Left ventricle myocardium inferior (tissue), 1 donor: ENCODE results near the gene DHX15. TPM values are rescaled to one million over a fixed set of nuclear protein-coding genes. Genes with fewer than 3 reads are reported as not detected.

Source experiments
- DNase-seq: peaks from one replicate; pipeline ENCODE4 v3.0.0-alpha.2; 2020
- H3K27ac ChIP-seq: fragments of 200-600 bp; replicated peaks from 2 replicates; pipeline ENCODE4 v1.8.0; 2021
- H3K27me3 ChIP-seq: fragments of 200-600 bp; 2 replicates; pipeline ENCODE4 v1.8.0; 2021; ENCODE audit warnings: low read depth
- H3K36me3 ChIP-seq: fragments of 200-600 bp; 2 replicates; pipeline ENCODE4 v1.8.0; 2021
- H3K4me1 ChIP-seq: fragments of 200-600 bp; 2 replicates; pipeline ENCODE4 v1.8.0; 2021
- H3K4me3 ChIP-seq: fragments of 200-600 bp; 2 replicates; pipeline ENCODE4 v1.8.0; 2021; ENCODE audit warnings: mild to moderate bottlenecking, moderate library complexity
- H3K9me3 ChIP-seq: fragments of 200-600 bp; replicated peaks from 2 replicates; pipeline ENCODE4 v1.8.0; 2021
- CTCF ChIP-seq: fragments of 200-600 bp; IDR thresholded peaks from 2 replicates; pipeline ENCODE4 v1.8.0; 2021; ENCODE audit warnings: antibody characterized with exemption, mild to moderate bottlenecking, borderline replicate concordance
- intact Hi-C: fragments of 100-400 bp; cut with micrococcal nuclease; formaldehyde crosslinking; loops from one replicate; pipeline ENCODE4 v1.11.0; 2022
- total RNA-seq: library from RNA; stranded (reverse); fragmentation: NEBNext Ultra II Directional; extraction: Animal tissue kit (Norgen Biotek cat#: 25700); gene quantifications from one replicate; pipeline ENCODE4 v1.2.1, GENCODE V29; 2021
- donor health status: DM: no; HTN: yes; CAD: no; lungs with severe emphysema.

The DHX15 gene
- total RNA-seq, 1 donor from 2014 or later = 50.7 TPM

GRCh38 chr4:24559889-24560288 is 24.5 kb downstream of the DHX15 start:
- no peak overlapping the region for H3K27ac ChIP-seq
- H3K9me3 ChIP-seq = peaks cover 5% of the 10 kb centered on the region

GRCh38 chr4:24559032-24559821 is 25.1 kb downstream of the DHX15 start:
- peaks cover 68% of the 10 kb centered on the region for H3K4me1 ChIP-seq
- H3K27ac ChIP-seq = no peak overlapping the region
- DNase-seq = no peak

More at GRCh38 chr4:24559889-24560288, 24.5 kb downstream of the DHX15 start:
- Histone ChIP-seq H3K4me1 (peaks cover 71% of the 10 kb centered on the region), H3K36me3 (peaks cover 31% of the 10 kb centered on the region), H3K4me3 (no peak overlapping the region), H3K27me3 (no peaks in the 10 kb centered on the region)
- intact Hi-C loops = no loop called here
- no peak for DNase-seq
- no peak for TF ChIP-seq CTCF

GRCh38 chr4:24557026-24558025 is 27.0 kb downstream of the DHX15 start:
- no peak for DNase-seq
- peaks cover 69% of the 10 kb centered on the region for H3K4me1 ChIP-seq

More at GRCh38 chr4:24559032-24559821, 25.1 kb downstream of the DHX15 start:
- Histone ChIP-seq H3K4me3 (no peak overlapping the region), H3K9me3 (peaks cover 5% of the 10 kb centered on the region), H3K36me3 (peaks cover 38% of the 10 kb centered on the region), H3K27me3 (no peaks in the 10 kb centered on the region)
- no peak for TF ChIP-seq CTCF
- intact Hi-C loops = no loop called here

GRCh38 chr4:24551492-24552289 is 32.7 kb downstream of the DHX15 start:
- H3K27ac ChIP-seq = peak overlapping the region; percentile 13
- no peak for DNase-seq
- H3K36me3 ChIP-seq = peaks cover 50% of the 10 kb centered on the region
- H3K4me1 ChIP-seq = peaks cover 50% of the 10 kb centered on the region
- no peaks in the 10 kb centered on the region for H3K9me3 ChIP-seq
- no peak overlapping the region for H3K4me3 ChIP-seq
- no peaks in the 10 kb centered on the region for H3K27me3 ChIP-seq
- TF ChIP-seq CTCF = peak; percentile 45
- intact Hi-C loops = no loop called here

More at GRCh38 chr4:24557026-24558025, 27.0 kb downstream of the DHX15 start:
- no peaks in the 10 kb centered on the region for H3K27me3 ChIP-seq
- no peak for TF ChIP-seq CTCF
- peaks cover 5% of the 10 kb centered on the region for H3K9me3 ChIP-seq
- no peak overlapping the region for H3K4me3 ChIP-seq
- no peak overlapping the region for H3K27ac ChIP-seq
- peaks cover 48% of the 10 kb centered on the region for H3K36me3 ChIP-seq
- intact Hi-C loops = no loop called here
